Dendritic cell treated with granulocyte-macrophage colony-stimulating factor and Interleukin-4, amounts not matched to agents 40 ng/mL and 50 ng/mL, for 4 days (primary cell): ENCODE data around the gene RPS3.
"Not testable (repeated sequence)": the region's sequence is repeated elsewhere in the genome, so short reads cannot be mapped to it uniquely, and the experiment has no call there.

ENCODE experiments used
- H3K27ac Mint-ChIP-seq: one replicate; pipeline ENCODE4 v1.8.0; 2022; ENCODE audit warnings: mild to moderate bottlenecking, mixed read lengths
- H3K27me3 Mint-ChIP-seq: one replicate; pipeline ENCODE4 v1.8.0; 2022; ENCODE audit warnings: mild to moderate bottlenecking, mixed read lengths
- H3K36me3 Mint-ChIP-seq: one replicate; pipeline ENCODE4 v1.8.0; 2022; ENCODE audit warnings: low read depth, mixed read lengths
- H3K4me1 Mint-ChIP-seq: one replicate; pipeline ENCODE4 v1.8.0; 2022; ENCODE audit warnings: low read depth, mixed read lengths
- H3K4me3 Mint-ChIP-seq: one replicate; pipeline ENCODE4 v1.8.0; 2022; ENCODE audit warnings: mild to moderate bottlenecking, moderate library complexity, mixed read lengths
- H3K9me3 Mint-ChIP-seq: one replicate; pipeline ENCODE4 v1.8.0; 2022; ENCODE audit warnings: mixed read lengths
- intact Hi-C: fragments of 100-400 bp; cut with micrococcal nuclease; formaldehyde crosslinking; loops from one replicate; pipeline ENCODE4 v1.15.0; 2022

RPS3 gene

DNA sequence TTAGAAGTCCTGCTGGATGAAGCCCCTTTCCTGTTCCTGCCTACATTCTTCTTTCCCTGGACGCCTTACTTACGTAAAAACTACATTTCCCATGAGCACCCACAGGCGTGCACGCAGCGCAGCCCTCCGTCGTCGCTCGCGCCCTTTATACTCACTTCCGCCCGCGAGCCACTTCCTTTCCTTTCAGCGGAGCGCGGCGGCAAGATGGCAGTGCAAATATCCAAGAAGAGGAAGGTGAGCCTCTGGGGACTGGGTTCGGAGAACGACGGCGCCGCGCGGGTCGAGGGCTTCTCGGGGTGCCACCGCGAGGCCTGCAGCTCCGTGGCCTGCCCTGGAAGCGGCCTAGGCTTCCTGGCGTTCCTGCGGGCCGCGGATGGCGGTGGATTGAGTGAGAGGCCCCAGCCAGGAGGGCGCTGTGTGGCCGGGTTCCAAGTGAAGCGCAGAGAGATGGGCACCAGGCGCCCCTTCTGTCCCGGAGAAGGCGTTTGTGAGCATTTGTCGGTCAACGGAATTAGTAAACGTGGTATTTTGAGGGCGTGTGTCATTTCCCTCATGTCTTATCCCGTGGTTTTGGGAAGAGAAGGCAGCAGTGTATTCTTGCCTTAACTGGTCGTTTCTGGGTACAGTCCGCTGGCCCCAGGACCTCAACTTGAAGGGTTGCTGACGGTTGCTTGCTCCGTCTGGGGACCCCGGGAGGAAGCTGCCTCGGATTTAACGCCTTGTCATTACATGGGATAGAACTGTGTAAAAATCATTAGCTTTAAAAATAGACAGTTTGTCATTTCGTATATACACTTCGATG, at the start of gene RPS3:
Gene RPS3 (plus strand): TSS at position 175 of the 802 bp plus-strand sequence. CDS start 30 bp downstream, at position 205.
- Mint-ChIP-seq H3K27ac (peak within 1 kb of the TSS; percentile 99), H3K9me3 (no peaks in the 10 kb centered on the region), H3K4me3 (peak within 1 kb of the TSS; percentile 100), H3K4me1 (peaks cover 49% of the 10 kb centered on the region), H3K27me3 (no peaks in the 10 kb centered on the region), H3K36me3 (peaks cover 52% of the 10 kb centered on the region)
- intact Hi-C loops = loop anchor here (2.0 kb wide), 1 partner anchor 31 kb away; no protein-coding TSS in a partner anchor

GRCh38 chr11:75349521-75350116, 49.7 kb upstream of the RPS3 start:
- Mint-ChIP-seq H3K27me3 (no peaks in the 10 kb centered on the region), H3K9me3 (no peaks in the 10 kb centered on the region), H3K36me3 (peaks cover 74% of the 10 kb centered on the region), H3K4me1 (peaks cover 80% of the 10 kb centered on the region), H3K27ac (peak overlapping the region; percentile 87), H3K4me3 (peak overlapping the region; percentile 94)
- intact Hi-C loops = loop anchor here (2.0 to 10.0 kb wide), 2 partner anchors 13 to 65 kb away; no protein-coding TSS in a partner anchor

- H3K4me1 Mint-ChIP-seq = peaks cover 79% of the 10 kb centered on the region
- H3K4me3 Mint-ChIP-seq = peak overlapping the region; percentile 94
- H3K27me3 Mint-ChIP-seq = no peaks in the 10 kb centered on the region
- H3K36me3 Mint-ChIP-seq = peaks cover 68% of the 10 kb centered on the region
- peak overlapping the region; percentile 87 for H3K27ac Mint-ChIP-seq
- intact Hi-C loops = loop anchor here (2.0 kb wide), 1 partner anchor 13 kb away; no protein-coding TSS in a partner anchor
- no peaks in the 10 kb centered on the region for H3K9me3 Mint-ChIP-seq
Measured at GRCh38 chr11:75350122-75350742, 49.1 kb upstream of the RPS3 start.

GRCh38 chr11:75350743-75351540, 48.4 kb upstream of the RPS3 start:
- Mint-ChIP-seq H3K4me3 (peak overlapping the region; percentile 94), H3K27me3 (no peaks in the 10 kb centered on the region), H3K9me3 (no peaks in the 10 kb centered on the region), H3K4me1 (peaks cover 79% of the 10 kb centered on the region), H3K27ac (peak overlapping the region; percentile 87), H3K36me3 (peaks cover 61% of the 10 kb centered on the region)
- intact Hi-C loops = loop anchor here (2.0 kb wide), 1 partner anchor 14 kb away; no protein-coding TSS in a partner anchor

DNA sequence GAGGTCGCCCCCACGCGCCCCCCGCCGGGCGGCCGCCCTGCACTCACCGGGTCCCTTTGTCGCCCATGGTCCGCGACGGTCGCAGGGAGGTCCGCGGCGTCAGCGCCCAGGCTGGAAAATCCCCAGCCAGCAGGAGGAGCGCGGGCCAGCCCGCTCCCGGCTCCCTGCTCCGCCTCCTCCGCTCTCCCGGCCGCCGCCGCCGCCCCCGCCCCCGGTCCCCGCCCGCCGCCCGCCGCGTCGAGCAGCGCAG, 47.9 kb upstream of the RPS3 start, which contains the start of gene ARRB1:
Gene ARRB1 (minus strand): TSS at position 121 of the 250 bp plus-strand sequence. CDS start 54 bp downstream, at position 67.
- Mint-ChIP-seq H3K36me3 (peaks cover 56% of the 10 kb centered on the region), H3K27me3 (peaks cover 1% of the 10 kb centered on the region), H3K4me3 (peak within 1 kb of the TSS; percentile 94), H3K9me3 (no peaks in the 10 kb centered on the region), H3K27ac (peak within 1 kb of the TSS; percentile 87), H3K4me1 (peaks cover 79% of the 10 kb centered on the region)
- intact Hi-C loops = loop anchor here (2.0 kb wide), 1 partner anchor 15 kb away; no protein-coding TSS in a partner anchor

DNA sequence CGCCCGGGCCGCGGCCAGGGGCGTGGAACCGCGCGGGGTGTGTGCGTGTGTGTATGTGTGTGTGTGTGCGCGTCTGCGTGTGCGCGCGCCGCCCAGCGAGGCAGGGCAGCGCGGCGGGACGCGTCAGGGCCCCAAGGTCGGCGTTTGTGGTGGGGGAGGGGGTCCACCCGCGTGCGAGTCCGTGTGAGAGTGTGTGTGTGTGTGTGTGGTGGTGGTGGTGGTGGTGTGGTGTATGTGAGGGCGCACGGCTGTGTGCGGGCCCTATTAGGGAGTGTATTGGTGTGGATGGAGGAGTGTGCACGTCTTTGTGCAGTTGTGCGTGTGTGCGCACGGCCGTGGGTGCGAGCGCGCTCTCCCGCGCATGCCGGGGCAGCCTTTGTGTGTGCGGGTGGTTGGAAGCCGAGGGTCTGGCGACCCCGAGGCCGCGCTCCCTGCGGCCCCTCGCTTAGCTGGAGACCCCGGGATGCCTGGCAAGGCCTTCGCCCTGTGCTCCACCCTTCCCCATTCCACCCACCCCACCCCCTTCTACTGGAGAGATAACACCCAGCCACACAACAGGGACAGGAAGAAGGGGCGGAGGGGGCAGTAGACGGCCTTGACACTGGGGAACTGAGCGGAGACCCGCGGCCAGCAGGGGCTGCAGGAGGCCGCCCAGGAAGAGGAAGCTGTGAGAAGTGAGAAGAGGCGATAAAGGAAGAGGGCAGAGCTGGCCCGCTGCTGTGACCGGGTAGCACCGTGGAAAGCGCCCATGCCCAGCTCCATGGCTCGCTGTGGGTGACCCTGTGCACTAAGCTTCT, 47.3 kb upstream of the RPS3 start:
- peak overlapping the region; percentile 87 for H3K27ac Mint-ChIP-seq
- H3K27me3 Mint-ChIP-seq = peaks cover 3% of the 10 kb centered on the region
- peaks cover 51% of the 10 kb centered on the region for H3K36me3 Mint-ChIP-seq
- H3K4me1 Mint-ChIP-seq = peaks cover 78% of the 10 kb centered on the region
- no peaks in the 10 kb centered on the region for H3K9me3 Mint-ChIP-seq
- H3K4me3 Mint-ChIP-seq = peak overlapping the region; percentile 94
- intact Hi-C loops = loop anchor here (2.0 kb wide), 2 partner anchors 15 kb away; no protein-coding TSS in a partner anchor

- Mint-ChIP-seq H3K27ac (peak overlapping the region; percentile 87), H3K36me3 (peaks cover 44% of the 10 kb centered on the region), H3K27me3 (peaks cover 3% of the 10 kb centered on the region), H3K4me1 (peaks cover 71% of the 10 kb centered on the region), H3K4me3 (peak overlapping the region; percentile 94), H3K9me3 (no peaks in the 10 kb centered on the region)
- intact Hi-C loops = loop anchor here (2.0 kb wide), 1 partner anchor 14 kb away; no protein-coding TSS in a partner anchor
Measured at GRCh38 chr11:75352588-75353206, 46.6 kb upstream of the RPS3 start.

DNA sequence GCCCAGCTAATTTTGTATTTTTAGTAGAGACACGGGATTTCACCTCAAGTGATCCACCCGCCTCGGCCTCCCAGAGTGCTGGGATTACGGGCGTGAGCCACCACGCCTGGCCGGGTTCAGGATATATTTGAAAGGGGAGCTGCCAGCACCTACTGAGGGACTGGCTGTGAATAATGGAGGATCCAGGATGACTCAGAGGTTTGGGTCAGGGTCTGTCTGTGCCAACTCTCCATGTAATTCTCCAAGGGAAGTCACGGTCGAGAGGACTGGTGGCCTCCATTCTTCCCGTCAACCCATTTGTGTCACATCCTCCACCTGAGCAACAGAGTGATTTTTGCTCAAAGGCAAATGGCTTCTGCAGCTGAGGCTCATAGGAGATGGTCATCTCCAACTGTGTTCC, 44.3 kb upstream of the RPS3 start:
- Mint-ChIP-seq H3K36me3 (peaks cover 20% of the 10 kb centered on the region), H3K4me1 (peaks cover 48% of the 10 kb centered on the region), H3K4me3 (no peak overlapping the region), H3K9me3 (no peaks in the 10 kb centered on the region), H3K27ac (peak overlapping the region; percentile 10), H3K27me3 (peaks cover 3% of the 10 kb centered on the region)
- intact Hi-C loops = no loop called here

DNA sequence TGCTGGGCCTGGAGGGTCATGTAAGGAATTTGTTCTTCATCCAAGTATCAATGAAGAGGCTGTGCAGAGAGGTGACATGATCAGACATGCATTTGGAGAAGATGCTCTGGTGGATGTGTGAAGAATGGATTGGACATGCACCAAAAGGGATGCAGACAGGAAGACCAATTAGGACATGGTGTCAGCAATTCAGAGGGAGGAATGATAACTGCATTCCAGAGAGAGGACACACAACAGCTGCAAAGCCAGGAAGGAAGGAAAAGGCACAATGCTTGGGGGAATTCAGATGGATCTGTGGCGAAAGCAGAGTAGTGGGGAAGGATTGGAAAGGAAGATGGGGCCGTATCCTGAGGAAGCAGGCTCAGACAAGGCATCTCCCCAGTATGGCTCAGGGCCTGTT, 42.7 kb upstream of the RPS3 start:
- Mint-ChIP-seq H3K27me3 (peaks cover 3% of the 10 kb centered on the region), H3K4me3 (no peak overlapping the region), H3K4me1 (peaks cover 44% of the 10 kb centered on the region), H3K36me3 (peaks cover 5% of the 10 kb centered on the region), H3K9me3 (no peaks in the 10 kb centered on the region), H3K27ac (no peak overlapping the region)
- intact Hi-C loops = no loop called here

GRCh38 chr11:75362285-75362684, 37.0 kb upstream of the RPS3 start:
- H3K9me3 Mint-ChIP-seq, intact Hi-C loops, H3K4me3 Mint-ChIP-seq, H3K27me3 Mint-ChIP-seq, H3K36me3 Mint-ChIP-seq, H3K27ac Mint-ChIP-seq: not testable (repeated sequence)
- H3K4me1 Mint-ChIP-seq = peaks cover 30% of the 10 kb centered on the region

GRCh38 chr11:75365711-75366181, 33.6 kb upstream of the RPS3 start:
- intact Hi-C loops = loop anchor here (2.0 kb wide), 1 partner anchor 13 kb away; no protein-coding TSS in a partner anchor
- H3K9me3 Mint-ChIP-seq = no peaks in the 10 kb centered on the region
- H3K4me1 Mint-ChIP-seq = peaks cover 42% of the 10 kb centered on the region
- no peaks in the 10 kb centered on the region for H3K36me3 Mint-ChIP-seq
- peak overlapping the region; percentile 96 for H3K27ac Mint-ChIP-seq
- H3K4me3 Mint-ChIP-seq = peak overlapping the region; percentile 65
- no peaks in the 10 kb centered on the region for H3K27me3 Mint-ChIP-seq

DNA sequence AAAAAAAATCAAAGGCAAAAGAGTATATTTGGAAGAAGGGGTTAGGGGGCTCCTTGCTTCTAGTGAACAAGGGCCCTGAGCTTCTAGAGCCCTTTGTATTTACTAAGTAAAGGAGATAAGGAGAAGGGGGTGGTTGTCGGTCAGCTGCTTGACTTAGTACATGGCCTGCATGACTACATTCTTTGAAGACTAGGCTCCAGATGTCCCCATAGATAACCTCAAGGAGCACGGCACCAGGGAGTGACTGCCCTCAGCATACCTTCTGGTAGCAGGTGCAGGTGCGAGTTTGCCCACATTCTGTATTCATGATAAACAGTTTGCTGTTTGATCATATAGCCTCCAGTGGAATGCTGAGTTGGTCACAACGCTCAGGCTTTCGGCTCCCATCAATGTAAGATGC, 32.5 kb upstream of the RPS3 start:
- Mint-ChIP-seq H3K27ac (peak overlapping the region; percentile 96), H3K4me1 (peaks cover 50% of the 10 kb centered on the region)
- H3K4me3 Mint-ChIP-seq, H3K36me3 Mint-ChIP-seq, H3K27me3 Mint-ChIP-seq, H3K9me3 Mint-ChIP-seq: not testable (repeated sequence)
- intact Hi-C loops = loop anchor here (2.0 kb wide), 1 partner anchor 14 kb away; no protein-coding TSS in a partner anchor
